Neural cell (in vitro differentiated cells): Measurements from ENCODE around the gene TLR6. TPM values are rescaled to one million over a fixed set of nuclear protein-coding genes. Genes with fewer than 3 reads are reported as not detected.

Experiments
- H2AFZ ChIP-seq: fragments of 200-600, 300-800 bp; sonication (generic), shearing (Covaris generic); 2 replicates; pipeline ENCODE4 v1.6.0; 2014; ENCODE audit warnings: low read depth, mild to moderate bottlenecking, antibody characterized with exemption, low read length, moderate library complexity
- H3F3A ChIP-seq: fragments of 200-600 bp; shearing (Covaris generic); 2 replicates; pipeline ENCODE4 v1.6.1; 2016; ENCODE audit warnings: mild to moderate bottlenecking, moderate library complexity, mixed read lengths, antibody characterized with exemption, low read length; ENCODE audit not compliant: insufficient read depth, poor library complexity, severe bottlenecking
- H3K27ac ChIP-seq: fragments of 200-600, 300-800 bp; sonication (generic), shearing (Covaris generic); 2 replicates; pipeline ENCODE4 v1.5.1; 2014; ENCODE audit warnings: mild to moderate bottlenecking, low read length, moderate library complexity
- H3K27me3 ChIP-seq: fragments of 300-800, 200-600 bp; sonication (generic), shearing (Covaris generic); 2 replicates; pipeline ENCODE4 v1.6.0; 2014; ENCODE audit warnings: mild to moderate bottlenecking, low read depth, low read length, moderate library complexity; ENCODE audit not compliant: insufficient read depth
- H3K36me3 ChIP-seq: fragments of 300-800, 200-600 bp; sonication (generic), shearing (Covaris generic); 2 replicates; pipeline ENCODE4 v1.5.1; 2014; ENCODE audit warnings: mild to moderate bottlenecking, antibody characterized with exemption, low read length, moderate library complexity; ENCODE audit not compliant: insufficient read depth
- H3K4me2 ChIP-seq: fragments of 300-800, 200-600 bp; sonication (generic), shearing (Covaris generic); 2 replicates; pipeline ENCODE4 v1.6.0; 2014; ENCODE audit warnings: mild to moderate bottlenecking, low read length
- H3K4me3 ChIP-seq: fragments of 300-800, 200-600 bp; sonication (generic), shearing (Covaris generic); 2 replicates; pipeline ENCODE4 v1.5.1; 2014; ENCODE audit warnings: mild to moderate bottlenecking, low read length, moderate library complexity
- H3K79me2 ChIP-seq: fragments of 200-600 bp; shearing (Covaris generic); replicated peaks from 2 replicates; pipeline ENCODE4 v1.6.0; 2014; ENCODE audit warnings: mild to moderate bottlenecking, low read length, moderate library complexity; ENCODE audit not compliant: insufficient read depth
- H3K9ac ChIP-seq: fragments of 300-800, 200-600 bp; sonication (generic), shearing (Covaris generic); 2 replicates; pipeline ENCODE4 v1.6.1; 2016; ENCODE audit warnings: mild to moderate bottlenecking, low read length, mixed read lengths
- H3K9me2 ChIP-seq: fragments of 200-600 bp; shearing (Covaris generic); 2 replicates; pipeline ENCODE4 v1.6.1; 2016; ENCODE audit warnings: mild to moderate bottlenecking, low read length, mixed read lengths; ENCODE audit not compliant: insufficient read depth
- H3K9me3 ChIP-seq: fragments of 200-600, 300-800 bp; sonication (generic), shearing (Covaris generic); 2 replicates; pipeline ENCODE4 v1.6.1; 2016; ENCODE audit warnings: mild to moderate bottlenecking, mixed run types, low read length, moderate library complexity, mixed read lengths
- H4K20me1 ChIP-seq: fragments of 200-600 bp; shearing (Covaris generic); 2 replicates; pipeline ENCODE4 v1.6.1; 2016; ENCODE audit warnings: mild to moderate bottlenecking, mixed run types; ENCODE audit not compliant: insufficient read depth
- EP300 ChIP-seq: fragments of 450-650 bp; conservative IDR thresholded peaks from 2 replicates; pipeline ENCODE4 v1.6.1; 2014; ENCODE audit warnings: antibody characterized with exemption, mild to moderate bottlenecking, moderate library complexity; ENCODE audit not compliant: poor library complexity, severe bottlenecking
- EZH2 ChIP-seq: fragments of 200-600, 300-800 bp; shearing (Covaris generic), sonication (generic); IDR thresholded peaks from 2 replicates; pipeline ENCODE4 v1.6.1; 2014; ENCODE audit warnings: antibody characterized with exemption, low read length, borderline replicate concordance, mild to moderate bottlenecking; ENCODE audit not compliant: insufficient read depth, poor library complexity, severe bottlenecking
- MXI1 ChIP-seq: fragments of 450-650 bp; conservative IDR thresholded peaks from 2 replicates; pipeline ENCODE4 v1.6.1; 2014; ENCODE audit warnings: antibody characterized with exemption, mild to moderate bottlenecking; ENCODE audit not compliant: poor library complexity, severe bottlenecking
- POLR2AphosphoS5 ChIP-seq: IDR thresholded peaks from 2 replicates; pipeline ENCODE4 v1.6.1; 2012
- RAD21 ChIP-seq: fragments of 450-650 bp; conservative IDR thresholded peaks from 2 replicates; pipeline ENCODE4 v1.6.1; 2014; ENCODE audit warnings: antibody characterized with exemption, mild to moderate bottlenecking, moderate library complexity
- SMC3 ChIP-seq: fragments of 450-650 bp; conservative IDR thresholded peaks from 2 replicates; pipeline ENCODE4 v1.6.1; 2014; ENCODE audit warnings: antibody characterized with exemption, mild to moderate bottlenecking, moderate library complexity; ENCODE audit not compliant: poor library complexity
- TAF1 ChIP-seq: IDR thresholded peaks from 2 replicates; pipeline ENCODE4 v1.6.1; 2012; ENCODE audit warnings: low read depth
- polyA plus RNA-seq: library from polyadenylated mRNA; depleted of rRNA; stranded (reverse); fragments of >200 nt; gene quantifications from 2 replicates; pipeline ENCODE4 v1.2.3, GENCODE V29; 2014
- TF ChIP-seq, protein P1 (sequence below): fragments of 450-650 bp; IDR thresholded peaks from 2 replicates; pipeline ENCODE4 v1.5.1; 2014; ENCODE audit warnings: antibody characterized with exemption, mild to moderate bottlenecking, moderate library complexity; ENCODE audit not compliant: poor library complexity, severe bottlenecking
- TF ChIP-seq, protein P2 (sequence below): IDR thresholded peaks from 2 replicates; pipeline ENCODE4 v1.6.1; 2012; ENCODE audit warnings: borderline replicate concordance

TLR6 gene
- polyA plus RNA-seq, 1 donor from 2014 or later: not detected

GRCh38 chr4:38859501-38859900 is 2.9 kb upstream of the TLR6 start:
- Histone ChIP-seq H3K4me3 (no peak overlapping the region), H4K20me1 (no peaks in the 10 kb centered on the region), H3K27ac (no peak overlapping the region), H3F3A (no peaks in the 10 kb centered on the region), H3K27me3 (no peaks in the 10 kb centered on the region), H3K36me3 (no peaks in the 10 kb centered on the region), H3K9me3 (no peaks in the 10 kb centered on the region), H3K9ac (no peak overlapping the region), H3K4me2 (no peak overlapping the region), H2AFZ (no peak overlapping the region), H3K79me2 (no peaks in the 10 kb centered on the region), H3K9me2 (no peaks in the 10 kb centered on the region)
- TF ChIP-seq EP300: no peak
- TF ChIP-seq EZH2: no peak

DNA sequence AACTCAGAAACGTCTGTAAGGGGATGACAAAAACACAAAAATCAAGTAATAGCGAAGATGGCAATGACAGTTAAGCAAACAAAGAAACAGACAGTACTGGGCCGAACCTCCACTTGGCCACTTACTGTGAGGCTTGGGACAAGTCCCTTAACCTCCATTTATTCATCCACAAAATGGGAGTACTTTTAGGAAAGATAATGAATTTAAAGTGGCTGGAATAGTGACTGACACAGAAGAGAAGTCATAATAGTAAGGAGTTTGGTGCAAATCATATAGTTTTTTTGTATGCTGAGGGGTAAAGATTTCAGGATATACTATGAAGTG is 1.4 kb upstream of the TLR6 start:
- H4K20me1 ChIP-seq: no peaks in the 10 kb centered on the region
- no peak overlapping the region for H2AFZ ChIP-seq
- H3K79me2 ChIP-seq: no peaks in the 10 kb centered on the region
- H3F3A ChIP-seq: no peaks in the 10 kb centered on the region
- no peak overlapping the region for H3K27ac ChIP-seq
- H3K9me2 ChIP-seq: no peaks in the 10 kb centered on the region
- no peak for TF ChIP-seq TAF1
- no peak for TF ChIP-seq RAD21
- no peaks in the 10 kb centered on the region for H3K9me3 ChIP-seq
- no peaks in the 10 kb centered on the region for H3K36me3 ChIP-seq
- H3K4me3 ChIP-seq: no peak overlapping the region
- H3K9ac ChIP-seq: no peak overlapping the region
- H3K27me3 ChIP-seq: no peaks in the 10 kb centered on the region
- no peak overlapping the region for H3K4me2 ChIP-seq

DNA sequence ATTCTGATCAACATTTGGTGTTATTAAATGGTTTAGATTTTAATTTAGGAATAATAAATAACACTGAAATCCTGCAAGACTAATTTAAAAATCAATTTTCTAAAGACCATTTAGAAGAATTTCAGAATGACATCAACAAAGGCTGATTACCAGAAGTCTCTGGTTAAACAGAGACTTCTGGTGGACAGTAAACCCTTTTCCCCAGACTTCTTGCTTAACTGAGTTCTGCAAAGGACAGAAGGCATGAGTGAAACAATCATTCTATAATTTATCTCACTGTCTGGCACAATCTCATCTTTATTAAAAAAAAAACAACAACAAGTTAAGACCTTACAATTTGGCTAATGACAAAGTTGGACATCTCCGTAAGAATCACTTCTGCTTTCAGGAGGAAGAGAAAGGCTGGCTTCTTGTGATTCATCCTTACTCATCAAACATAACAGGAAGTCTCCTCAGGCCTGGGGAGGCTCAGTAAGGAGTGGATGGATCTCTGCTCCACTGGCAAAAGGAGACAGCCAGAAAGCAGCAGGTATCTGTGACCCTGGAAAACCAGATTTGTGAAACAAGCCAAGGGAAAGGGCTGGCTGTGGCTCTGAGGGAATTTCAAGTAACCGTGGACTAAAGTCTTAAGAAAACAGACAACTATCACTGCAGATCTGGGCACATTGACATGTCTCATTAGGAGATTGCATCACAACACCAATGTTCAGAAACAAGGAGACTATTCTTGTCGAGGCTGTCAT is 908 bp upstream of the TLR6 start:
- Histone ChIP-seq H4K20me1 (no peaks in the 10 kb centered on the region), H3K9me3 (no peaks in the 10 kb centered on the region), H3K4me3 (no peak overlapping the region), H3K27ac (no peak overlapping the region), H3K9me2 (no peaks in the 10 kb centered on the region), H3K9ac (no peak overlapping the region), H2AFZ (no peak overlapping the region), H3K79me2 (no peaks in the 10 kb centered on the region), H3F3A (no peaks in the 10 kb centered on the region), H3K36me3 (no peaks in the 10 kb centered on the region), H3K4me2 (no peak overlapping the region), H3K27me3 (no peaks in the 10 kb centered on the region)
- TF ChIP-seq RAD21 (no peak), MXI1 (no peak)

DNA sequence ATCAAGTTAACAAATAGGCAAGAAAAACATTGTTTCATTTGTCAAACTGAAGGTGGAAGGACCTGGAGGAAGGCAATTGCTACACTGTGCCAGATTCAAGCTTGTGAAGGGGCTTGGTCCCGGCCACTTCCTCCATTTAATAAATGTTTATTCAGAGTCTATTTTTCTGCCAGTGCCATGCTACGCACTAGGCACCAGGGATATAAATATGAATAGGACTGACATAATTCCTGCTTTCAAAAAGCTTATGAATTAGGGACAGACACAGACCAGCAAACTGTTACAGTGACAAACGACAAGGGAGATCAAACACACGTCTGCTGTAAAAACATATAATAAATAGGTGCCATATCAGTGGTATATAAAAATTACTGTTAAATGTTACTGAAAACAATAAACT is 571 bp downstream of the TLR6 start:
- Histone ChIP-seq H4K20me1 (no peaks in the 10 kb centered on the region), H3K79me2 (no peaks in the 10 kb centered on the region), H3K4me3 (no peak overlapping the region), H3K9me3 (no peaks in the 10 kb centered on the region), H3K27me3 (no peaks in the 10 kb centered on the region), H3K27ac (no peak overlapping the region), H2AFZ (no peak overlapping the region), H3K9ac (no peak overlapping the region), H3K36me3 (no peaks in the 10 kb centered on the region), H3F3A (no peaks in the 10 kb centered on the region), H3K9me2 (no peaks in the 10 kb centered on the region), H3K4me2 (no peak overlapping the region)
- TF ChIP-seq MXI1: no peak
- no peak for TF ChIP-seq TAF1
- no peak for TF ChIP-seq EZH2
- TF ChIP-seq POLR2AphosphoS5: no peak
- TF ChIP-seq, protein P1, sequence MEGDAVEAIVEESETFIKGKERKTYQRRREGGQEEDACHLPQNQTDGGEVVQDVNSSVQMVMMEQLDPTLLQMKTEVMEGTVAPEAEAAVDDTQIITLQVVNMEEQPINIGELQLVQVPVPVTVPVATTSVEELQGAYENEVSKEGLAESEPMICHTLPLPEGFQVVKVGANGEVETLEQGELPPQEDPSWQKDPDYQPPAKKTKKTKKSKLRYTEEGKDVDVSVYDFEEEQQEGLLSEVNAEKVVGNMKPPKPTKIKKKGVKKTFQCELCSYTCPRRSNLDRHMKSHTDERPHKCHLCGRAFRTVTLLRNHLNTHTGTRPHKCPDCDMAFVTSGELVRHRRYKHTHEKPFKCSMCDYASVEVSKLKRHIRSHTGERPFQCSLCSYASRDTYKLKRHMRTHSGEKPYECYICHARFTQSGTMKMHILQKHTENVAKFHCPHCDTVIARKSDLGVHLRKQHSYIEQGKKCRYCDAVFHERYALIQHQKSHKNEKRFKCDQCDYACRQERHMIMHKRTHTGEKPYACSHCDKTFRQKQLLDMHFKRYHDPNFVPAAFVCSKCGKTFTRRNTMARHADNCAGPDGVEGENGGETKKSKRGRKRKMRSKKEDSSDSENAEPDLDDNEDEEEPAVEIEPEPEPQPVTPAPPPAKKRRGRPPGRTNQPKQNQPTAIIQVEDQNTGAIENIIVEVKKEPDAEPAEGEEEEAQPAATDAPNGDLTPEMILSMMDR: no peak
- TF ChIP-seq RAD21: no peak
- TF ChIP-seq EP300: no peak
- TF ChIP-seq, protein P2, sequence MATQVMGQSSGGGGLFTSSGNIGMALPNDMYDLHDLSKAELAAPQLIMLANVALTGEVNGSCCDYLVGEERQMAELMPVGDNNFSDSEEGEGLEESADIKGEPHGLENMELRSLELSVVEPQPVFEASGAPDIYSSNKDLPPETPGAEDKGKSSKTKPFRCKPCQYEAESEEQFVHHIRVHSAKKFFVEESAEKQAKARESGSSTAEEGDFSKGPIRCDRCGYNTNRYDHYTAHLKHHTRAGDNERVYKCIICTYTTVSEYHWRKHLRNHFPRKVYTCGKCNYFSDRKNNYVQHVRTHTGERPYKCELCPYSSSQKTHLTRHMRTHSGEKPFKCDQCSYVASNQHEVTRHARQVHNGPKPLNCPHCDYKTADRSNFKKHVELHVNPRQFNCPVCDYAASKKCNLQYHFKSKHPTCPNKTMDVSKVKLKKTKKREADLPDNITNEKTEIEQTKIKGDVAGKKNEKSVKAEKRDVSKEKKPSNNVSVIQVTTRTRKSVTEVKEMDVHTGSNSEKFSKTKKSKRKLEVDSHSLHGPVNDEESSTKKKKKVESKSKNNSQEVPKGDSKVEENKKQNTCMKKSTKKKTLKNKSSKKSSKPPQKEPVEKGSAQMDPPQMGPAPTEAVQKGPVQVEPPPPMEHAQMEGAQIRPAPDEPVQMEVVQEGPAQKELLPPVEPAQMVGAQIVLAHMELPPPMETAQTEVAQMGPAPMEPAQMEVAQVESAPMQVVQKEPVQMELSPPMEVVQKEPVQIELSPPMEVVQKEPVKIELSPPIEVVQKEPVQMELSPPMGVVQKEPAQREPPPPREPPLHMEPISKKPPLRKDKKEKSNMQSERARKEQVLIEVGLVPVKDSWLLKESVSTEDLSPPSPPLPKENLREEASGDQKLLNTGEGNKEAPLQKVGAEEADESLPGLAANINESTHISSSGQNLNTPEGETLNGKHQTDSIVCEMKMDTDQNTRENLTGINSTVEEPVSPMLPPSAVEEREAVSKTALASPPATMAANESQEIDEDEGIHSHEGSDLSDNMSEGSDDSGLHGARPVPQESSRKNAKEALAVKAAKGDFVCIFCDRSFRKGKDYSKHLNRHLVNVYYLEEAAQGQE: no peak
- no peak for TF ChIP-seq SMC3
